K562 (cell line): Measurements from ENCODE around the gene FLVCR2. TPM values are rescaled to one million over a fixed set of nuclear protein-coding genes. Genes with fewer than 3 reads are reported as not detected.
A peak's percentile ranks its signal among the peaks of the same experiment; 100 is the strongest.
"Not testable (repeated sequence)": the region's sequence is repeated elsewhere in the genome, so short reads cannot be mapped to it uniquely, and the experiment has no call there.

Experiments used
- ATAC-seq: fragments of 200-7000 bp; cut with Tn5 transposase; 3 replicates; pipeline ENCODE4 v1.9.1; 2020; ENCODE audit warnings: moderate library complexity
- BruUV-seq: library from RNA; stranded (reverse); fragments of 400-500 nt; replicated peaks from 2 replicates; lab custom pipeline; 2021; lab: Mats Ljungman, UMichigan
- CTCF ChIA-PET: fragments of 300-600 bp; formaldehyde crosslinking; extraction: SDS; loops from one replicate; lab custom pipeline; 2021; ENCODE audit warnings: low intra/inter-chr PET ratio; lab: Yijun Ruan, JAX
- POLR2A ChIA-PET: fragments of 300-600, 350-650 bp; sonication (Branson Sonifier 250); formaldehyde crosslinking; extraction: SDS; loops from one replicate; lab custom pipeline; 2021; ENCODE audit warnings: antibody characterized with exemption, inconsistent platforms; lab: Yijun Ruan, JAX
- DNase-seq, 4 experiments: peaks; one replicate each; pipeline versions ENCODE4 v3.0.0 to v3.0.0-alpha.2; 2011 to 2018; ENCODE audit warnings: low spot score in 3 of 4, mixed read lengths in 3 of 4; ENCODE audit errors: extremely low read depth in 1 of 4
- FAIRE-seq: peaks from 2 replicates; lab custom pipeline; 2011; peaks lifted over from hg19 to GRCh38; lab: Jason Lieb, UNC
- H2AFZ ChIP-seq: 2 replicates; pipeline ENCODE4 v1.6.0; 2011; ENCODE audit warnings: low read depth, low read length, control low read depth, inconsistent platforms
- H3K27ac ChIP-seq: fragments of 200-600 bp; 3 replicates; pipeline ENCODE4 v1.8.0; 2011; ENCODE audit warnings: low read depth, mild to moderate bottlenecking, control low read depth, inconsistent platforms, low read length, moderate library complexity, mixed read lengths; ENCODE audit errors: extremely low read depth
- H3K27me3 ChIP-seq, 2 experiments: fragments of 300-600 bp in 1 of 2; 2 replicates in 1 of 2; 3 replicates in 1 of 2; pipeline versions ENCODE4 v1.6.0 to v1.8.0; 2011; ENCODE audit warnings: inconsistent platforms in 2 of 2, low read length in 2 of 2, mild to moderate bottlenecking in 1 of 2, mixed read lengths in 1 of 2, moderate library complexity in 1 of 2; ENCODE audit not compliant: control insufficient read depth in 2 of 2, insufficient read depth in 2 of 2
- H3K36me3 ChIP-seq: fragments of 300-600 bp; 3 replicates; pipeline ENCODE4 v1.8.0; 2011; ENCODE audit warnings: mild to moderate bottlenecking, low read length, inconsistent platforms; ENCODE audit not compliant: control insufficient read depth, insufficient read depth
- H3K4me1 ChIP-seq, 2 experiments: fragments of 200-600 bp in 1 of 2; replicated peaks in 1 of 2; 2 replicates in 1 of 2; 3 replicates in 1 of 2; pipeline versions ENCODE4 v1.5.1 to v1.8.0; 2011; ENCODE audit warnings: inconsistent platforms in 2 of 2, low read length in 2 of 2, mild to moderate bottlenecking in 1 of 2, mixed read lengths in 1 of 2, moderate library complexity in 1 of 2; ENCODE audit not compliant: control insufficient read depth in 2 of 2, insufficient read depth in 2 of 2
- H3K4me2 ChIP-seq: 2 replicates; pipeline ENCODE4 v1.6.1; 2011; ENCODE audit warnings: low read length, control low read depth, inconsistent platforms, mixed read lengths; ENCODE audit not compliant: insufficient read depth
- H3K4me3 ChIP-seq: fragments of 200-600 bp; sonication (generic), shearing (Covaris generic); 2 replicates; pipeline ENCODE4 v1.5.1; 2016; ENCODE audit warnings: control low read depth, inconsistent platforms
- H3K79me2 ChIP-seq: fragments of 200-600 bp; 3 replicates; pipeline ENCODE4 v1.8.0; 2011; ENCODE audit warnings: low read length, inconsistent platforms; ENCODE audit not compliant: control insufficient read depth, insufficient read depth
- H3K9ac ChIP-seq, 2 experiments: 2 replicates each; pipeline versions ENCODE4 v1.6.0 to v1.6.1; 2011; ENCODE audit warnings: low read depth in 2 of 2, low read length in 2 of 2, control low read depth in 1 of 2, inconsistent platforms in 1 of 2, mild to moderate bottlenecking in 1 of 2, mixed read lengths in 1 of 2; ENCODE audit not compliant: insufficient read depth in 1 of 2
- H3K9me1 ChIP-seq: one replicate; pipeline ENCODE4 v1.6.0; 2011; ENCODE audit warnings: inconsistent platforms, mild to moderate bottlenecking, low read length, moderate library complexity; ENCODE audit not compliant: control insufficient read depth, insufficient read depth
- H3K9me3 ChIP-seq: replicated peaks from 2 replicates; pipeline ENCODE4 v1.5.1; 2011; ENCODE audit warnings: low read depth, low read length, inconsistent platforms; ENCODE audit not compliant: control insufficient read depth, insufficient read depth
- H4K20me1 ChIP-seq: replicated peaks from 2 replicates; pipeline ENCODE4 v1.6.1; 2011; ENCODE audit warnings: low read length, inconsistent platforms, mixed read lengths; ENCODE audit not compliant: control insufficient read depth, insufficient read depth
- ZNF134 ChIP-seq: fragments of 250-450 bp; sonication (Bioruptor Pico); conservative IDR thresholded peaks from 2 replicates; pipeline ENCODE4 v1.4.0; 2020
- WGBS: fragments of 100-300 bp; shearing (Covaris generic); methylation state at CpG from one replicate; pipeline ENCODE4 v1.1.6; 2016; ENCODE audit warnings: low coverage, mixed read lengths; ENCODE audit not compliant: insufficient coverage; ENCODE audit errors: missing lambda C conversion rate; 5-methylcytosine and 5-hydroxymethylcytosine counted together
- in situ Hi-C: fragments of 300-500 bp; cut with MboI; formaldehyde crosslinking; loops from 4 replicates; pipeline ENCODE4 v1.15.0; 2018; ENCODE audit warnings: inconsistent platforms, mixed read lengths
- intact Hi-C: fragments of 100-400 bp; cut with micrococcal nuclease; formaldehyde crosslinking; loops from 2 replicates; pipeline ENCODE4 v1.14.2; 2022
- polyA plus RNA-seq, 8 experiments: library from polyadenylated mRNA; depleted of rRNA in 4 of 8; stranded (reverse) in 5 of 8; unstranded in 3 of 8; fragments of >200 nt; fragmentation: Nextera tagmentation in 2 of 8; fragmentation: Illumina TruSeq in 1 of 8; extraction: Ambion mirVana in 2 of 8; extraction: Trizol in 1 of 8; gene quantifications; 2 replicates each; pipeline versions ENCODE4 v1.2.1 to v1.2.3, GENCODE V29; 2011 to 2014; ENCODE audit warnings: inconsistent platforms in 1 of 8, missing spikeins in 1 of 8
- total RNA-seq, 7 experiments: library from RNA; depleted of rRNA in 6 of 7; stranded (reverse); fragments of >200 nt in 6 of 7; fragmentation: Illumina TruSeq in 2 of 7; extraction: Trizol in 2 of 7; gene quantifications; 2 replicates each; pipeline versions ENCODE4 v1.2.1 to v1.2.3, GENCODE V29; 2011 to 2021; ENCODE audit warnings: low replicate concordance in 1 of 7
- TF ChIP-seq, protein P1 (sequence below): sonication (generic); formaldehyde crosslinking; IDR thresholded peaks from 2 replicates; pipeline ENCODE4 v1.8.1; 2023; ENCODE audit warnings: mild to moderate bottlenecking, missing genetic modification reagents
- TF ChIP-seq, protein P2 (sequence below): sonication (generic); formaldehyde crosslinking; IDR thresholded peaks from 2 replicates; pipeline ENCODE4 v1.8.0; 2022; ENCODE audit warnings: mild to moderate bottlenecking, low read depth, missing genetic modification reagents

The FLVCR2 gene
- total and polyA plus RNA-seq, 9 of the 15 experiments (the other 6 are each of a cell fraction or from before 2014, with no cell fraction given), result 1.5 TPM; not detected in 8

DNA sequence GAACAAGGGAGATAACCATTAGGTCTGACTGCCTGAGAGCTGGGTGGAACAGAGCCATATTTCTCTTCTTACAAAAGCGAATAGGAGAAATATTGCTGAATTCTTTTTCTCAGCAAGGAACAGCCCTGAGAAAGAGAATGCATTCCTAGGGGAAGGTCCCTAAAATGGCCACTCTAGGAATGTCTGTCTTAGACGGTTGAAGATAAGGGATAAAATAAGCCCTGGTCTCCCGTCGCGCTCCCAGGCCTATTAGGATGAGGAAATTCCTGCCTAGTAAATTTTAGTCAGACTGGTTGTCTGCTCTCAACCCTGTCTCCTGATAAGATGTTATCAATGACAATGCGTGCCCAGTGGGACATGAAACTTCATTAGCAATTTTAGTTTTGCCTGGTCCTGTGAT lies 116.6 kb downstream of the FLVCR2 start:
- H3K4me2 ChIP-seq, H3K4me3 ChIP-seq, H3K27me3 ChIP-seq, H3K9ac ChIP-seq, H3K9me3 ChIP-seq, BruUV-seq, H3K4me1 ChIP-seq, ATAC-seq, H3K79me2 ChIP-seq, CTCF ChIA-PET, H3K27ac ChIP-seq, H3K9me1 ChIP-seq, in situ Hi-C loops, FAIRE-seq, DNase-seq, POLR2A ChIA-PET, H4K20me1 ChIP-seq, H2AFZ ChIP-seq: not testable (repeated sequence)
- WGBS, result 89% methylated on average over 5 of the region's 6 CpGs
- peaks cover 24% of the 10 kb centered on the region; the same call in 1 of the 3 replicates for H3K36me3 ChIP-seq
- TF ChIP-seq, protein P1, sequence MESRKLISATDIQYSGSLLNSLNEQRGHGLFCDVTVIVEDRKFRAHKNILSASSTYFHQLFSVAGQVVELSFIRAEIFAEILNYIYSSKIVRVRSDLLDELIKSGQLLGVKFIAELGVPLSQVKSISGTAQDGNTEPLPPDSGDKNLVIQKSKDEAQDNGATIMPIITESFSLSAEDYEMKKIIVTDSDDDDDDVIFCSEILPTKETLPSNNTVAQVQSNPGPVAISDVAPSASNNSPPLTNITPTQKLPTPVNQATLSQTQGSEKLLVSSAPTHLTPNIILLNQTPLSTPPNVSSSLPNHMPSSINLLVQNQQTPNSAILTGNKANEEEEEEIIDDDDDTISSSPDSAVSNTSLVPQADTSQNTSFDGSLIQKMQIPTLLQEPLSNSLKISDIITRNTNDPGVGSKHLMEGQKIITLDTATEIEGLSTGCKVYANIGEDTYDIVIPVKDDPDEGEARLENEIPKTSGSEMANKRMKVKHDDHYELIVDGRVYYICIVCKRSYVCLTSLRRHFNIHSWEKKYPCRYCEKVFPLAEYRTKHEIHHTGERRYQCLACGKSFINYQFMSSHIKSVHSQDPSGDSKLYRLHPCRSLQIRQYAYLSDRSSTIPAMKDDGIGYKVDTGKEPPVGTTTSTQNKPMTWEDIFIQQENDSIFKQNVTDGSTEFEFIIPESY (CRISPR knock-in tag), result peak; percentile 37; the same call in 1 of the 2 replicates
- intact Hi-C loops, result loop anchor here (10.0 kb wide), 1 partner anchor 60 kb away; no protein-coding TSS in a partner anchor

DNA sequence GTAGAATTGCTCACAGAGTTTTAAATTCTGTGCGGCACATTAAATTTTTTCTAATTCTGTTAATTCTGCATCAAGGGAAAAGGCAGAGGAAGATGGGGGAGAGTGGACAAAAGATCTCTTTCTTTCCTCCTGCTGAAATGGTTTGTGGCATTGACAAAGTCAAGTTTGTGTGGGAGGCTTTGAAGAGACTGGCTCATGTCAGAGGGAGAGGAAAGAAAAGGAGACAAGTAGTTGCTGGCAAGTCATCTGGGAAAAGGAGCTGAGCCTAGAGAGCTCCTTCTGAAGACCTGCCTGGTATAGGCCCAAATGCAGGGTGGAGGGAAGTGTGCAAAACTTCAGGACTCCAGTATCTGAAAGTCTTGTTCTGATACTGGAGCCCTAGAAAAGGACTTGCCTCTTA lies 119.0 kb downstream of the FLVCR2 start:
- 100% methylated on average over 1 of the region's 1 CpG for WGBS
- no peaks in the 10 kb centered on the region for H3K4me1 ChIP-seq
- ATAC-seq, result no peak
- BruUV-seq, result no TSS peak
- peaks cover 13% of the 10 kb centered on the region; the same call in 1 of the 3 replicates for H3K36me3 ChIP-seq
- no peak overlapping the region for H3K27ac ChIP-seq
- TF ChIP-seq ZNF134, result no peak
- TF ChIP-seq, protein P2, sequence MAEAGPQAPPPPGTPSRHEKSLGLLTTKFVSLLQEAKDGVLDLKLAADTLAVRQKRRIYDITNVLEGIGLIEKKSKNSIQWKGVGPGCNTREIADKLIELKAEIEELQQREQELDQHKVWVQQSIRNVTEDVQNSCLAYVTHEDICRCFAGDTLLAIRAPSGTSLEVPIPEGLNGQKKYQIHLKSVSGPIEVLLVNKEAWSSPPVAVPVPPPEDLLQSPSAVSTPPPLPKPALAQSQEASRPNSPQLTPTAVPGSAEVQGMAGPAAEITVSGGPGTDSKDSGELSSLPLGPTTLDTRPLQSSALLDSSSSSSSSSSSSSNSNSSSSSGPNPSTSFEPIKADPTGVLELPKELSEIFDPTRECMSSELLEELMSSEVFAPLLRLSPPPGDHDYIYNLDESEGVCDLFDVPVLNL (CRISPR knock-in tag), result no peak
- H3K4me2 ChIP-seq, result no peak overlapping the region
- no peaks in the 10 kb centered on the region for H3K27me3 ChIP-seq
- no peak for FAIRE-seq
- in situ Hi-C loops (no loop called here), intact Hi-C loops (loop anchor here (10.0 kb wide), 1 partner anchor 57 kb away; no protein-coding TSS in a partner anchor)
- H3K79me2 ChIP-seq, result no peaks in the 10 kb centered on the region
- ChIA-PET CTCF (no interaction called here), POLR2A (interaction anchor here (1.1 to 1.2 kb wide), 3 partner anchors 12 to 25 kb away, joined by 3 to 4 read pairs (median 3); no protein-coding TSS in a partner anchor)
- H3K9me3 ChIP-seq, result no peaks in the 10 kb centered on the region
- no peak for DNase-seq
- H3K9ac ChIP-seq, result no peak overlapping the region
- H3K9me1 ChIP-seq, result no peaks in the 10 kb centered on the region
- H2AFZ ChIP-seq, result no peak overlapping the region
- H4K20me1 ChIP-seq, result no peaks in the 10 kb centered on the region
- no peak overlapping the region for H3K4me3 ChIP-seq
